ENCODE results near the gene RNF214.
"Not testable (repeated sequence)": the region's sequence is repeated elsewhere in the genome, so short reads cannot be mapped to it uniquely, and the experiment has no call there.

RNF214 gene

GRCh38 chr11:117315285-117316196 lies 83.1 kb downstream of the RNF214 start:
- DNase-seq (ENCODE audit: low read depth), result no peak

GRCh38 chr11:117316197-117316961 lies 83.9 kb downstream of the RNF214 start, which contains the start of gene BACE1:
Gene BACE1 (minus strand): TSS chr11:117316256. CDS start chr11:117315795, 461 bp downstream.
- no peak for DNase-seq (ENCODE audit: low read depth)

- DNase-seq (ENCODE audit: low read depth), result no peak
These were observed 86.3 kb downstream of the RNF214 start for GRCh38 chr11:117318738-117319137.

GRCh38 chr11:117319214-117319840 lies 86.9 kb downstream of the RNF214 start:
- no peak for DNase-seq (ENCODE audit: low read depth)

- DNase-seq (ENCODE audit: low read depth), result not testable (repeated sequence)
These were observed 94.7 kb downstream of the RNF214 start for GRCh38 chr11:117327255-117327566.

- DNase-seq (ENCODE audit: low read depth), result peak; percentile 86
These were observed 95.3 kb downstream of the RNF214 start, which contains the start of gene CEP164 for GRCh38 chr11:117327567-117328374. Gene CEP164 (plus strand): TSS chr11:117327854. CDS start chr11:117338587, 10,733 bp downstream.

- DNase-seq (ENCODE audit: low read depth), result no peak
These were observed 96.0 kb downstream of the RNF214 start for GRCh38 chr11:117328375-117329010.

- no peak for DNase-seq (ENCODE audit: low read depth)
These were observed 100.4 kb downstream of the RNF214 start for GRCh38 chr11:117332843-117333242.

GRCh38 chr11:117333917-117334316 lies 101.4 kb downstream of the RNF214 start:
- DNase-seq (ENCODE audit: low read depth), result no peak

- no peak for DNase-seq (ENCODE audit: low read depth)
These were observed 102.4 kb downstream of the RNF214 start for GRCh38 chr11:117334896-117335295.

GRCh38 chr11:117335399-117335798 lies 102.9 kb downstream of the RNF214 start:
- DNase-seq (ENCODE audit: low read depth), result no peak

Data from stimulated activated CD8-positive, alpha-beta memory T cell treated with anti-CD3 and anti-CD28 coated beads, Interleukin-7, amount 100 ng/mL, for 24 hours (primary cell).